NCI-H526 treated with DMSO at 0.1 percent for 48 hours (cell line): Measurements from ENCODE around the gene RIPOR3.
"Not testable (repeated sequence)": the region's sequence is repeated elsewhere in the genome, so short reads cannot be mapped to it uniquely, and the experiment has no call there.

Experiments used
- DNase-seq: peaks from one replicate; lab custom pipeline; 2025; lab: John Stamatoyannopoulos, UW

The RIPOR3 gene

GRCh38 chr20:50554694-50555579, 136.4 kb downstream of the RIPOR3 start:
- no peak for DNase-seq

- DNase-seq, result no peak
These were observed 138.4 kb downstream of the RIPOR3 start for GRCh38 chr20:50552979-50553378.

GRCh38 chr20:50551288-50551687, 140.1 kb downstream of the RIPOR3 start:
- DNase-seq, result no peak

- no peak for DNase-seq
These were observed 140.8 kb downstream of the RIPOR3 start for GRCh38 chr20:50550531-50550930.

- DNase-seq, result no peak
These were observed 142.9 kb downstream of the RIPOR3 start for GRCh38 chr20:50548396-50548795.

- DNase-seq, result no peak
These were observed 143.4 kb downstream of the RIPOR3 start for GRCh38 chr20:50547964-50548363.

- peak; percentile 6 for DNase-seq
These were observed 144.5 kb downstream of the RIPOR3 start for GRCh38 chr20:50546729-50547314.

- DNase-seq, result no peak
These were observed 146.2 kb downstream of the RIPOR3 start for GRCh38 chr20:50545126-50545525.

- DNase-seq, result no peak
These were observed 148.0 kb downstream of the RIPOR3 start for GRCh38 chr20:50543326-50543725.

- DNase-seq, result no peak
These were observed 149.7 kb downstream of the RIPOR3 start for GRCh38 chr20:50541606-50542041.

GRCh38 chr20:50540620-50541605, 150.4 kb downstream of the RIPOR3 start:
- no peak for DNase-seq

- not testable (repeated sequence) for DNase-seq
These were observed 151.5 kb downstream of the RIPOR3 start for GRCh38 chr20:50539798-50540197.

GRCh38 chr20:50538276-50538675, 153.1 kb downstream of the RIPOR3 start:
- DNase-seq, result no peak

- no peak for DNase-seq
These were observed 153.7 kb downstream of the RIPOR3 start for GRCh38 chr20:50537546-50538201.

- DNase-seq, result no peak
These were observed 155.0 kb downstream of the RIPOR3 start for GRCh38 chr20:50536333-50536732.
